Measurements from ENCODE around the gene SHTN1. TPM values are rescaled to one million over a fixed set of nuclear protein-coding genes. Genes with fewer than 3 reads are reported as not detected.

Gene SHTN1
- total and polyA plus RNA-seq, 7 donors = 4.1 to 12.5 (median 6.1) TPM

DNA sequence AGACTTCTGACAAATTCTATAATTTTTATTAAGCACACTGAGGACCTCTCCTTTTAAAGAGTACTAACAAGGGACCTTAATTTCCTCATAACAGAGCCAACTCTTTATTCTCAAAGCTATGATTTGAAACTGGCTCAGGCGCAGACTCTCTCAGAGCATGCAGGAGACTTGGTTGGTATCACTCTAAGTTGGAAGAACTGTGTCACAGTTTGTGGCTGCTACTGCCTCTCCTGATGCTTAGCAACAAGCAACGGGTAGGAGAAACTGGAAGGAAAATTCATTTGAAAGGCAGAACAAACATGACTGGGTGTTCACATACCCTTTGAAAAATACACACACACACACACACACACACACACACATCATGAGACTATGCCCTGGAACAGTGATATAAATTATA is 122.3 kb downstream of the SHTN1 start:
- WGBS, 2 donors = 79 to 81% methylated on average over 2 of the region's 2 CpGs
- DNase-seq = no peak
- TF ChIP-seq POLR2A (IDR thresholded peaks at IDR 0.05) (no peak), POLR2AphosphoS5 (IDR thresholded peaks at IDR 0.05) (no peak), EP300 (IDR thresholded peaks at IDR 0.05) (no peak)
- TF ChIP-seq, protein P1, sequence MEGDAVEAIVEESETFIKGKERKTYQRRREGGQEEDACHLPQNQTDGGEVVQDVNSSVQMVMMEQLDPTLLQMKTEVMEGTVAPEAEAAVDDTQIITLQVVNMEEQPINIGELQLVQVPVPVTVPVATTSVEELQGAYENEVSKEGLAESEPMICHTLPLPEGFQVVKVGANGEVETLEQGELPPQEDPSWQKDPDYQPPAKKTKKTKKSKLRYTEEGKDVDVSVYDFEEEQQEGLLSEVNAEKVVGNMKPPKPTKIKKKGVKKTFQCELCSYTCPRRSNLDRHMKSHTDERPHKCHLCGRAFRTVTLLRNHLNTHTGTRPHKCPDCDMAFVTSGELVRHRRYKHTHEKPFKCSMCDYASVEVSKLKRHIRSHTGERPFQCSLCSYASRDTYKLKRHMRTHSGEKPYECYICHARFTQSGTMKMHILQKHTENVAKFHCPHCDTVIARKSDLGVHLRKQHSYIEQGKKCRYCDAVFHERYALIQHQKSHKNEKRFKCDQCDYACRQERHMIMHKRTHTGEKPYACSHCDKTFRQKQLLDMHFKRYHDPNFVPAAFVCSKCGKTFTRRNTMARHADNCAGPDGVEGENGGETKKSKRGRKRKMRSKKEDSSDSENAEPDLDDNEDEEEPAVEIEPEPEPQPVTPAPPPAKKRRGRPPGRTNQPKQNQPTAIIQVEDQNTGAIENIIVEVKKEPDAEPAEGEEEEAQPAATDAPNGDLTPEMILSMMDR (IDR thresholded peaks at IDR 0.05) = no peak
- no peak overlapping the region for H3K4me3 ChIP-seq
- intact Hi-C loops (cut with DNase I) = no loop called here
- no peaks in the 10 kb centered on the region for H3K9me3 ChIP-seq
- H3K27me3 ChIP-seq = no peaks in the 10 kb centered on the region
- H3K27ac ChIP-seq = no peak overlapping the region
- no peaks in the 10 kb centered on the region for H3K36me3 ChIP-seq
- no peaks in the 10 kb centered on the region for H3K4me1 ChIP-seq

DNA sequence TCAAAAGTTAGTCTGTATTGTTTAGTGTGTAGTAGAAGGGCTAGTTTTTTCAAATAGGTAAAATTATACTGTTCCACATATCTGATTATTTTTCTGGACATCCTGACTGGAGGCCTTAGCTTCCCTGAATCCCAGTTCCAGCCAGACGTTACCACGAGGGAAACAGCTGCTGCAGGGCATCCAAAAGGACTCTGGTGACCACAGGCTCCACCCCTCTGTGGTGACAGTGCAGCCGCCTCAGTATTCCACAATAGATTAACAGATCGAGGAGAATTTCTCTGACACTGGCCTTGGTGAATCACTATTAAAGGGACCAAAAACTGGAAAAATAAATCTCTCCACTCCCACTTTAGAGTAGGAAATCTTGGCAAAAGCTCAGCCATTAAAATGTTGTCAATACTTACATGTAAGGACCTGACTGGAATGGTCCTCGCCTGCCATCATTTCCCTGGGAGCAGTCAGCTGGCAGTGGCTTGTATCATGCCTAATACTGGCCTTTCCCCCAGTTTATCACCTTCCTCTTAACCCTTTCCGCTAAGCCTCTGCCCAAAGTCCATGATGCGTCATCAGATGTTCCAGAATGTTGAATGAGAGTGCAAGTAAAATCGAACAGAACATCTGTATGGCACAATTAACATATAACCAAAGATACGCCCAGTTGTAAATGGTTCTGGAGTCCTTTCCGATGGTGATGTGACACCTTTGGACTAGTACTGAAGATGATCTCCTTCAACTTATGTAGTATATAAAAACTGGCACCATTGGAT is 124.1 kb downstream of the SHTN1 start:
- no peaks in the 10 kb centered on the region for H3K4me1 ChIP-seq
- no peaks in the 10 kb centered on the region for H3K9me3 ChIP-seq
- DNase-seq = no peak
- intact Hi-C loops (cut with DNase I) = no loop called here
- no peak overlapping the region for H3K27ac ChIP-seq
- no peaks in the 10 kb centered on the region for H3K36me3 ChIP-seq
- TF ChIP-seq EP300 (IDR thresholded peaks at IDR 0.05) (no peak), POLR2AphosphoS5 (IDR thresholded peaks at IDR 0.05) (no peak), POLR2A (IDR thresholded peaks at IDR 0.05) (no peak)
- TF ChIP-seq, protein P1 (IDR thresholded peaks at IDR 0.05) = no peak
- H3K27me3 ChIP-seq = no peaks in the 10 kb centered on the region
- WGBS, 2 donors = 60 to 75% methylated on average over 10 of the region's 10 CpGs
- no peak overlapping the region for H3K4me3 ChIP-seq

DNA sequence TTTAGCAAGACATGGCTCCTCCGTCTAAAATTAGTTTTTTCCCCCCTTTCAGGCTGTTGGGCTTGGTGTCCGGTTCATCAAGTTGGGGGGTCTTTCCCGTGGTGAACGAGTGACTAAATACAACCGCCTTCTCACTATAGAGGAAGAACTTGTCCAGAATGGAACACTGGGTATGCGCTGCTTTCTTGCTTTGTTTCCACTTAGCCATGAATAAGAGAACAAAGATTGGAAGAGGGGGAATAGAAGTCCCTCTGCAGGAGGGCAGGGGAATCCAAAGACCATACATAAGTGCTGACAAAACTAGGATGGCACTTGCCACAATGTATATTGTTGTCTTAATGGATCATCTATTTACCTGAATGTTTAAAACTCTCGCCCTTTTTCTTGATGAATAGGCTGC is 125.2 kb downstream of the SHTN1 start:
- WGBS, 2 donors = 80 to 85% methylated on average over 7 of the region's 7 CpGs
- TF ChIP-seq, protein P1 (IDR thresholded peaks at IDR 0.05) = no peak
- TF ChIP-seq POLR2AphosphoS5 (IDR thresholded peaks at IDR 0.05) = no peak
- no peak for TF ChIP-seq POLR2A (IDR thresholded peaks at IDR 0.05)
- TF ChIP-seq EP300 (IDR thresholded peaks at IDR 0.05) = no peak
- intact Hi-C loops (cut with DNase I) = no loop called here
- Histone ChIP-seq H3K36me3 (no peaks in the 10 kb centered on the region), H3K4me1 (no peaks in the 10 kb centered on the region), H3K9me3 (no peaks in the 10 kb centered on the region), H3K27ac (no peak overlapping the region), H3K4me3 (no peak overlapping the region), H3K27me3 (no peaks in the 10 kb centered on the region)
- DNase-seq = no peak

DNA sequence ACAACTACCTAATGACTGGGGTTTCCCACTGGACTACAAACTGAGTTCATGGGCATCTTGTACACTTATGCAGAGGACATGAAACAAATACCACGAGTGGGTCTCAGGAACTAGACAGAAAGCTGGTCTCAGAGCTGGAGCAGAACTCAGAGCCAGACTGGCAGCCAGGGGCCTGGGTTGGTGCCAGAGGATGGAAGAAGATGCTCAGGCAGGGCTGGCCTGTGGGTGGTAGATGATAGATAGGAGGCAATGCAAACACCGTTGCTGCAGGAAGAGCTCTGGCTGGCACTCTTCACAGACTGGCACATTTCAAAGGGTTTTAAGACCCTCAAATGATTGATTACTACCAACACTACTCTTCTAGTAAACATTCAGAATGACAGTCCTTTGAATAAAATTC is 126.9 kb downstream of the SHTN1 start:
- Histone ChIP-seq H3K36me3 (no peaks in the 10 kb centered on the region), H3K9me3 (no peaks in the 10 kb centered on the region), H3K4me3 (no peak overlapping the region), H3K27me3 (no peaks in the 10 kb centered on the region), H3K27ac (no peak overlapping the region), H3K4me1 (no peaks in the 10 kb centered on the region)
- DNase-seq = no peak
- intact Hi-C loops (cut with DNase I) = no loop called here
- 61 to 75% methylated on average over 2 of the region's 2 CpGs for WGBS, 2 donors
- TF ChIP-seq EP300 (IDR thresholded peaks at IDR 0.05) = no peak
- TF ChIP-seq, protein P1 (IDR thresholded peaks at IDR 0.05) = no peak

DNA sequence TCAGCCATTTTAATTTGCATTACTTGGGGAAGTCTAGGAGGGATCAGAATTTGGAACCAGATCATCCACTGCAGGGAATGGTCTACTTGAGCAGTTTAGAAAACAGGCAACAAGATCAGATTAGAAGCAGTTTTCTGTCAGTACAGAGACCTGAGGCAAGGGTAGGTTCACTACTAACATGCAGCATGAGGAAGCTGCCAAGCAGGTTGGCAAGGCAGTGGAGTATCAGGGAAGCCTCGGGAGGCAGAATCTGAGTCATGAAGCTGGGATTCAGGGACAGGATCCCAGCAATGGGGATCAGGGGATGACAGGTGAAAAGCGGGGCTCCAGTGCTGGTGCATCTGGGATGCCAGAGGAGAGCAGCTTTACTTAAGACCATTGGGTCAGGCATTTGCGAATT is 127.6 kb downstream of the SHTN1 start:
- Histone ChIP-seq H3K9me3 (no peaks in the 10 kb centered on the region), H3K27ac (no peak overlapping the region), H3K4me3 (no peak overlapping the region), H3K27me3 (no peaks in the 10 kb centered on the region), H3K4me1 (no peaks in the 10 kb centered on the region), H3K36me3 (no peaks in the 10 kb centered on the region)
- WGBS, 2 donors = 81 to 89% methylated on average over 3 of the region's 3 CpGs
- DNase-seq = no peak
- TF ChIP-seq POLR2AphosphoS5 (IDR thresholded peaks at IDR 0.05) = no peak
- no peak for TF ChIP-seq EP300 (IDR thresholded peaks at IDR 0.05)
- TF ChIP-seq, protein P1 (IDR thresholded peaks at IDR 0.05) = no peak
- intact Hi-C loops (cut with DNase I) = no loop called here
